HUES64 (cell line): ENCODE measurements around the gene SESN3.

Source experiments
- H3K27ac ChIP-seq: 2 replicates; pipeline ENCODE4 v1.7.0; 2013; ENCODE audit warnings: low read depth, low read length, inconsistent platforms
- H3K27me3 ChIP-seq: 2 replicates; pipeline ENCODE4 v1.6.1; 2013; ENCODE audit warnings: mild to moderate bottlenecking, low read length; ENCODE audit not compliant: insufficient read depth
- H3K36me3 ChIP-seq: 2 replicates; pipeline ENCODE4 v1.6.1; 2013; ENCODE audit warnings: mild to moderate bottlenecking, low read length; ENCODE audit not compliant: insufficient read depth
- H3K4me1 ChIP-seq: 2 replicates; pipeline ENCODE4 v1.6.1; 2013; ENCODE audit warnings: mild to moderate bottlenecking, low read length, moderate library complexity; ENCODE audit not compliant: insufficient read depth
- H3K4me3 ChIP-seq: 2 replicates; pipeline ENCODE4 v1.5.1; 2013; ENCODE audit warnings: mild to moderate bottlenecking, low read length, moderate library complexity
- H3K9ac ChIP-seq: 2 replicates; pipeline ENCODE4 v1.6.1; 2013; ENCODE audit warnings: mild to moderate bottlenecking, low read depth, low read length
- H3K9me3 ChIP-seq: 2 replicates; pipeline ENCODE4 v1.6.1; 2013; ENCODE audit warnings: low read depth, low read length; ENCODE audit not compliant: insufficient read depth
- WGBS: fragments of 150-250, 120-280 bp; methylation state at CpG from one replicate; pipeline ENCODE4 v1.1.7; 2013; ENCODE audit warnings: missing lambda C conversion rate; 5-methylcytosine and 5-hydroxymethylcytosine counted together

SESN3 gene

GRCh38 chr11:95163106-95163505, 67.9 kb downstream of the SESN3 start:
- 84% methylated on average over 3 of the region's 4 CpGs for WGBS
- H3K4me1 ChIP-seq: peaks cover 4% of the 10 kb centered on the region; the same call in 1 of the 2 replicates
- H3K9me3 ChIP-seq: no peaks in the 10 kb centered on the region
- H3K9ac ChIP-seq: no peak overlapping the region
- H3K27me3 ChIP-seq: no peaks in the 10 kb centered on the region
- no peaks in the 10 kb centered on the region for H3K36me3 ChIP-seq
- no peak overlapping the region for H3K4me3 ChIP-seq
- no peak overlapping the region for H3K27ac ChIP-seq

GRCh38 chr11:95161248-95161647, 69.8 kb downstream of the SESN3 start:
- WGBS: 93% methylated on average over 1 of the region's 1 CpG
- Histone ChIP-seq H3K4me1 (no peaks in the 10 kb centered on the region), H3K27ac (no peak overlapping the region), H3K4me3 (no peak overlapping the region), H3K27me3 (no peaks in the 10 kb centered on the region), H3K9ac (no peak overlapping the region), H3K36me3 (no peaks in the 10 kb centered on the region), H3K9me3 (no peaks in the 10 kb centered on the region)

DNA sequence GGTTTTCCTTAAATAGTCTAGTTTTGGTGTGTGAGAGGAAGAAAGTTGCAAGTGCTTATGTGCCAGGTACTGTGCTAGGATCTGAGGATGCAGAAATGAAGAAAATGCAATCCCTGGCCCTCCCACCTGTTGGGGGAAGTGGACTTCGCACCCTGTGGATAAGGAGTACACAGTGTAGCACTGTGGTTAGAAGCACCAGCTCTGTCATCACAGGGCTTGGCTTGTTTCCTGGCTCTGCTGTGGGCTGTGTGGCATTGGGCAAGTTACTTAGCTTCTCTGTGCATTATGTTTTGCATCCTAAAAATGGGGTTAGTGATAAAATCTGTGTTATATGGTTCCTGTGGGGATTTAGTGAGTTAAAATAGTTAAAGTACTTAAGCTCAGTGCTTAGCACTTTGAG, 73.2 kb downstream of the SESN3 start:
- Histone ChIP-seq H3K36me3 (no peaks in the 10 kb centered on the region), H3K4me3 (no peak overlapping the region), H3K27me3 (no peaks in the 10 kb centered on the region), H3K9me3 (no peaks in the 10 kb centered on the region), H3K9ac (no peak overlapping the region), H3K27ac (no peak overlapping the region), H3K4me1 (no peaks in the 10 kb centered on the region)
- 94% methylated on average over 1 of the region's 1 CpG for WGBS

- 89% methylated on average over 7 of the region's 7 CpGs for WGBS
These were observed 74.0 kb downstream of the SESN3 start for GRCh38 chr11:95156916-95157541.

DNA sequence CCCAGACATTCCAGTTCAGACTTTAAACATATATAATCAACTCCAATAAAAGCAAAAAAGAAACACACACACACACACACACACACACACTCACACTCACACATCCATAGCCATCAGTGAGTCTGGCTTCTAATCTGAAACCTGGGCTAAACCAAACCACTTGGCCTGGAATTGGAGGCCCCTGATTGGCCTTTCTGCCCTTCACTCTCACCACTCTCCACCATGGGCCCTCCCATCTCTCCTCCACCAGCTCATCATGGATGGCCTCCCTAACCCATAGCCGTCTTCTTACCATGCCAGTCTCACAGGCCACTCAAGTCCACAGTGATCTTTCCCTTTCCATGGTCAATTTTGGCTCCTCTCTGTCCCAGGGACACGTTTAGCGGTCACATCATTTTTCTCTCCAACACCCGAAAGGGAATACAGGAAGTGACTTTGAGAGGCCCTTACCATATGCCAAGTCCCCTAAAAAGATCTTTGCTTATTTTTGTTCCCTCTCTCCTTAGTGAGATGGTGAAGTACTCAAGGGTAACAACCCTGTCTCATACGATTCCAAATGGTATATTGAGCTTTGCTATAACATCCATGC, 74.8 kb downstream of the SESN3 start:
- Histone ChIP-seq H3K9me3 (no peaks in the 10 kb centered on the region), H3K36me3 (no peaks in the 10 kb centered on the region), H3K4me3 (no peak overlapping the region), H3K9ac (no peak overlapping the region), H3K27me3 (no peaks in the 10 kb centered on the region), H3K27ac (no peak overlapping the region), H3K4me1 (no peaks in the 10 kb centered on the region)
- WGBS: 90% methylated on average over 5 of the region's 5 CpGs

More at GRCh38 chr11:95156916-95157541, 74.0 kb downstream of the SESN3 start:
- Histone ChIP-seq H3K4me3 (no peak overlapping the region), H3K9ac (no peak overlapping the region), H3K27me3 (no peaks in the 10 kb centered on the region), H3K27ac (no peak overlapping the region), H3K36me3 (no peaks in the 10 kb centered on the region), H3K9me3 (no peaks in the 10 kb centered on the region), H3K4me1 (no peaks in the 10 kb centered on the region)

GRCh38 chr11:95155385-95155784, 75.6 kb downstream of the SESN3 start:
- no peaks in the 10 kb centered on the region for H3K9me3 ChIP-seq
- H3K4me3 ChIP-seq: no peak overlapping the region
- no peaks in the 10 kb centered on the region for H3K4me1 ChIP-seq
- no peak overlapping the region for H3K9ac ChIP-seq
- 93% methylated on average over 4 of the region's 4 CpGs for WGBS
- no peak overlapping the region for H3K27ac ChIP-seq
- peaks cover 8% of the 10 kb centered on the region for H3K27me3 ChIP-seq
- no peaks in the 10 kb centered on the region for H3K36me3 ChIP-seq

GRCh38 chr11:95154514-95154913, 76.5 kb downstream of the SESN3 start:
- Histone ChIP-seq H3K4me3 (no peak overlapping the region), H3K4me1 (peaks cover under 1% of the 10 kb centered on the region; the same call in 1 of the 2 replicates), H3K36me3 (no peaks in the 10 kb centered on the region), H3K9ac (no peak overlapping the region), H3K27me3 (peaks cover 17% of the 10 kb centered on the region), H3K27ac (no peak overlapping the region), H3K9me3 (no peaks in the 10 kb centered on the region)

DNA sequence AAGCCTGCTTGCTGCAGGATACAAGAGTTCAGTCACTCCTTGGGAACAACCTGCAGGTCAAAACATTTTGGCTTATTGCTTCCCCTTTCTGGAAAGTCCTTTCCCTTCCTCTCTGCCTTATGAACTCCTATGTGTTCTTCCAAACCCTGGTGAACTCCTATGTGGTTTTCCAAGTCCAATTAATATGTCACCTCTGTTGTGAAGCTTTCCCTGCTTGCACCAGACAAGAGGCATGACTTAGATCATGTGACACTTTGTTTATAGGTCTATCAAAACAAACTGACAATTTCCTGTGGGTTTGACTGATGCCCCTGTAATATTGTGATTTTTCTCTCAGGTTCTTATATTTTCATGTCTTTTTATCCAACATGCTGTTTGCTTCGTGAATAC, 77.2 kb downstream of the SESN3 start:
- Histone ChIP-seq H3K4me1 (peaks cover 3% of the 10 kb centered on the region; the same call in 1 of the 2 replicates), H3K4me3 (no peak overlapping the region), H3K27me3 (peaks cover 24% of the 10 kb centered on the region), H3K9me3 (no peaks in the 10 kb centered on the region), H3K36me3 (no peaks in the 10 kb centered on the region), H3K27ac (no peak overlapping the region), H3K9ac (no peak overlapping the region)
- 100% methylated on average over 1 of the region's 1 CpG for WGBS

- H3K27ac ChIP-seq: no peak overlapping the region
- no peak overlapping the region for H3K9ac ChIP-seq
- no peaks in the 10 kb centered on the region for H3K36me3 ChIP-seq
- 84% methylated on average over 7 of the region's 10 CpGs for WGBS
- peaks cover 31% of the 10 kb centered on the region for H3K27me3 ChIP-seq
- no peaks in the 10 kb centered on the region for H3K9me3 ChIP-seq
- H3K4me3 ChIP-seq: no peak overlapping the region
- peaks cover 3% of the 10 kb centered on the region; the same call in 1 of the 2 replicates for H3K4me1 ChIP-seq
These were observed 77.8 kb downstream of the SESN3 start for GRCh38 chr11:95152876-95153856.

DNA sequence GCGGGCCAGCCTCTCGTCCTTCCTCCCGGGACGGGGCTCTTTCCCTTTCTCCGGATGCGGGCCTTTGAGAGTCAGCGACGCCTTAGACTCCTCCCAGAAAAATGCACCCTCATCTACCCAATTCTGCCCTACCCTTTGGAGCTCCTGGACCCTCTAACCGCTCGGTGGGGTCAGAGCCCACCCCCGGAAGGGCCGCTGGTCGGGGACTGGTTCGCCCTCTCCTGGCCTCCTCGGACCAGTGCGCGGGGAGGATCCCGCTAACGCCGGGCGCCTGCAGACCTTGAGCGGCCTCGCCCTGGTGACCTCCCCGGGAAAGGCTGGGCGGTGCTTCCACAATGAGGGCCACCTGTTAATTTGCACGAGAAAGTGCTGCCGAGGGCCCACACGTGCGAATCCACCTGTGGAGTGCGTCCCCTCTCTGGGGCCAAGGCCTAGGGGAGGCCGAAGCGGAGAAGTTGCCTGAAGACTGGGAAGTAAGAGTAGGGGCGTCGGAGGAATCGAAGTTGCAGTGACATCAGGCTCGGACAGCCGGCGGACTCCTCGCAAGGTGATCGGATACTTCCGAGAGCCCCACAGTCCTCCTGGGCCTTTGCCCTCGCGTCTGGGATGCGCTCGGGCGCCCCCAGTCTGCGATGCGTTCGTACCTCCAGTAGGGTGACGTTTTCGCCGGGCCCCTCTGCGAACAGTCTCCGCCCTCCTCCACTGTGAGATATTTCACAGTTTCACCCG, 79.9 kb downstream of the SESN3 start:
- whole genome bisulfite sequencing: under 1% methylated on average over 55 of the region's 55 CpGs
- H3K4me1 ChIP-seq: peaks cover 7% of the 10 kb centered on the region; the same call in 1 of the 2 replicates
- peaks cover 51% of the 10 kb centered on the region for H3K27me3 ChIP-seq
- H3K9ac ChIP-seq: peak overlapping the region; percentile 45
- H3K36me3 ChIP-seq: no peaks in the 10 kb centered on the region
- H3K4me3 ChIP-seq: peak overlapping the region; percentile 63
- no peaks in the 10 kb centered on the region for H3K9me3 ChIP-seq
- H3K27ac ChIP-seq: no peak overlapping the region
